Ramos (cell line): Measurements from ENCODE around the gene KREMEN2.

Experiments
- in situ Hi-C: fragments of 300-500 bp; cut with MboI; formaldehyde crosslinking; loops from one replicate; pipeline ENCODE4 v1.14.3; 2022; ENCODE audit warnings: low sequenced_read_pairs; ENCODE audit not compliant: unreplicated experiment

Gene KREMEN2

DNA sequence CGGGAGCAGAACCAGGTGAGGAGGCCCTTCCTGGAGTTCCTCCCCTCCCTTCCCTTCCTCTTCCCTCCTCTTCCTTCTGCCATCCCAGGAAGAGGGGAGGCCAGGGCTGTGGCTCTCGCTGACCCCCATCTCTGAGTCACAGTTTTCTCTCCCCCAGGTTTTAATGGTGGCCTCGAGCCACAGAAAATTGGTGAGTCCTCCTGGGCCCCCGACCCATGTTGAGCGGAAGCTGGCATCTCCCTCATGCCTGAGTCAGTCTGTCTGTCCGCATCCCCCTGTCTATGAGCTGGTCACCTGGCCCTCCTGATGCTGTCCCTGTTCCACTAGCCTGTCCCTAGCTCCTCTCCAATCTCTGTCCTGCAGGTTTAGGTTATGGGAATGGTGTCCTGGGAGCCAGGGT, 35.9 kb downstream of the KREMEN2 start:
- in situ Hi-C loops, result no loop called here

DNA sequence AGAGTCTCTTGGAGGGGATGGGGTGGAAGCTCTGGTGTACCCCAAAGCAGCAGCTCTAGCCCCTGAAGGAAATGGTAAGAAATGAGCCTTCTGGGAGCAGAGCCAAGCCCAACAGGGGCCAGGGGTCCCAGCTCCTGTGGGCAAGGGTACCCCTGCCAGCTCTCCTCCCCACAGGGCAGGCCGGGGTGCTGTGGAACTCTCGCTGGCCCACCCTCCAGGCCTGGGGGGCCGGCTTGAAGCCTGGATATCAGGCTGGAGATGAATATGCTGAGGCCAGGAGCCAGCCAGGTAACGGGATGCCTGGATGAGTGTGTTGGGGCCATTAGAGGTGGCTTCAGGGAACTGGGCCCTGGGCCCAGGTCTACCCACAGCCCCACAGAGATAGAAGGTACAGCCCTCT, 36.5 kb downstream of the KREMEN2 start:
- in situ Hi-C loops, result no loop called here

DNA sequence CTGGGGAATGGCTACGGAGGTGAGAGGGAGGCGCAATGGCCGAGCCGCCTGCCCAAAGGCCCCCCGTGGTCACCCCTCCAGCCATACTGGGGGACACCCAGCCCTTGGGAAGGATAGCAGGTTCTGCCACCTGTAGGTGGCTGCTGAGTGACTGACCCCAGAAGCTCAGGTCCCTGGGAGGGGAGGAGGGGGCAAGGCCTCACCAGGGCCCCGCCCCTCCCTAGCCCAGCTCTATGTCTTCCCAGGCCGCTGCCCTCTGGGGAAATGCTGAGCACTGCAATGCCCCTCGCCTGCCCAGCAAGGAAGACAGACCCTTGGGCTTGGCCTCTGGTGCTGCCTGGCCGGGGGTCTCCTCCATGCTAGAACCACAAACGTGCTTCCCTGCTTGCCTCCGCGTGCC, 37.2 kb downstream of the KREMEN2 start:
- in situ Hi-C loops, result no loop called here

DNA sequence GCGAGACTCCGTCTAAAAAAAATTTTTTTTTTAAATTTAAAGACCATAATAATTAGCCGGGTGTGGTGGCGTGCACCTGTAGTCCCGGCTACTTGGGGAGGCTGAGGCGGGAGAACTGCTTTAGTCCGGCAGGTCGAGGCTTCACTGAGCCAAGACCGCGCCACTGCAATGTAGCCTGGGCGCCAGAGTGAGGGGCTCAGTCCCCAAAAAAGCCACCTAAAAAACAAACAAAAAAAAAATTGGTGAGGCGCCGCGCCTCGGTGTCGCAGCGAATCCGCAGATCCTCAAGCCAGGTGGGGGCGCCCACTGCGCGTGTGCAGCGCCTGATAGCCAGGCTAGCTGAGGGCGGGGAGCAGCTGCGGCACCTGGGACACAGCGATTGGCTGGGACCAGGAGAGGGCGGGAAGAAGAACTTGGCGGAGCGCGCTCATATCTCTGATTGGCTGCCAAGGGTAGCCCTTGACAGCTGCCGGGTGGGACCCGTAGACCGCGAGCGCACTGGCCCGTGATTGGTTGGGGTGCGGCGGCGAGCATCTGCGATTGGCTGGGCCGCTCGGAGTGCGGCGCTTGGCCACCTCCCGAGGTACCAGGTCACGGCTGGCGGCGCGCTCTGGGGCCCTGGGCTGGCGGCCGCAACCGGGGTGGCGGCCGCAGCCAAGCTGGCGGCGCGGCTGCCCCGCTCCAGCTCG, 39.7 kb downstream of the KREMEN2 start:
- in situ Hi-C loops, result no loop called here

DNA sequence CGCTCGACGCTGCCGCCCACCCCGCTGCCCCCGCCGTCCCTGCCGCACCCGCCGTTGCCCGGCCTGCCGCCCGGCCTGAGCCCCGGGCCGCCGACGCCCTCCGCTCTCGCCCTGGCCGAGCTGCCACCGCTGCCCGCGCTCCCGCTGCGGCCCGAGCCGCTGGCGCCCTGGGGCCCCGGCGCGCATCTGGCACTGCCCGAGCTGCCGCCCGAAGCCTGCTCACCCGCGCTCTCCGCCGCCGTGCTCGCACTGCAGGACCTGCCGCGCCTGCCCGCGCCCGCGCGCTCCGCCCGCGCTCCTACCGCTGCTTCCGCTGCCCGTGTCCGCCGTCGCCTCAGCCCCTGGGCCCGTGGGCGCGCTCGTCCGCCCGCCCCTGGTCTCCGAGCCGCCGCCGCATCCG, 40.2 kb downstream of the KREMEN2 start:
- in situ Hi-C loops, result no loop called here

DNA sequence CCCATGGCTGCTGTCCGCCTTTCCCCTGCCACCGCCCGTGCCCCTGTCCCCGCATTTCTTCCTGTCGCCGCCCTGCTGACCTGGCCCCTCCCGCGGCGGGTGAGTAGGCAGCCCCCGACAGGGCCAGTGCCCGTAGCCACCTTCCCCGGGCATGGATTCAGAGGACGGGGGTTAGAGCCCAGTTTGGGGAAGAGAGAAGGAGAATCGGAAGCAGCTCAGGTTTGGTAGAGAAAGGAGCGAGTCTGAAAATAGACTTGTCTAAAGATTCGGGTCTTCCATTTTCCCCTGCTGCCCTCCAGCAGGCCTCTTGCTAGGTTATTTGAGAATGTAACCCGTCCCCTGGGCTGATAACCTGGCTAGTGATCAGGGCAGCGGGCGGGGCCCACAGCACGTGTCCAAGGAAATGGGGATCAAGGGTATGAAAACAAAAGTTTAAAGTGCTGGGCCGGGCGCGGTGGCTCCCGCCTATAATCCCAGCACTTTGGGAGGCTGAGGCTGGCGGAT, 40.8 kb downstream of the KREMEN2 start:
- in situ Hi-C loops, result no loop called here

DNA sequence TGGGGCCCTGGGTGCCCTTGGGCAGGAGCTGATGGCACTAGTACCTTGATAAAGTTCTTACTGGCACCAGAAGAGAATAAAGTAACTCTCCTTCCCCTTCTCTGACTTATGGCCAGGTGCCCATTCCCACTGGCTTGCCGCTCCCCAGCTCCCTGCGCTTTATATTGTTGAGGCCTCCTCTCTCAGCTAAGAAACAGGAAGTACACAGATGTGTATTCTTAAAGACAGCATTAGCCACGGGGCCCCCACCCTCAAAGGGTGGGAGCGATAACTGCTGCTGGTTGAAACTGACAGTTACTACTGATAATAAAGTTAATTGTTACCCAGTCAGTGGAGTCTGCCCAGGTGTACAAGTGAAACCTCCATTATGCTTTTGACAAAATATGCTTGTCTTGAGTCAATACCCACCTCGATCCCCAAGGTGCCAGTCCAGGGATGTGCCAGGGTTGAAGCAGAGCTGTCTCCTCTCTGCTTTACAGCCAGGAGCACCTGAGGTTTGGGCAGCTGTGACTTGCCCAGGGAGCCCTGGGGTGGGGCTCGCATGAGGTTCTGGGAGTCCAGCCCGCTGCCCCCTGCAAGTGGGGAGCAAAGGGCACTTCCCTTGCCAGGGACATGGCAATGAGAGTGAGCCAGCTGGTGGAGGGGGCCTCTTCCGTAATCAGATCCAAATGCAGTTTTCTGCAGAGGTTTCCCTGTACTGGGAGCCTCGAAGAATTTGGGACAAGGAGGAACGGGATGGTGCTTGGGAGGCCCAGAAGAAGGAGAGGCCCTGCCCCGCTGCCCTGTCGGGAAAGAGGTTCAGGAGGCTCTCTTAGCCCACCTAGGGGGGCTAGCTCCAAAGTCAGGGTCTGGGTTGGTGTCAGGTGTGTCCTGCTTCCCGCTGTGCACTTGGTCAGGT, 43.2 kb downstream of the KREMEN2 start:
- in situ Hi-C loops, result no loop called here

DNA sequence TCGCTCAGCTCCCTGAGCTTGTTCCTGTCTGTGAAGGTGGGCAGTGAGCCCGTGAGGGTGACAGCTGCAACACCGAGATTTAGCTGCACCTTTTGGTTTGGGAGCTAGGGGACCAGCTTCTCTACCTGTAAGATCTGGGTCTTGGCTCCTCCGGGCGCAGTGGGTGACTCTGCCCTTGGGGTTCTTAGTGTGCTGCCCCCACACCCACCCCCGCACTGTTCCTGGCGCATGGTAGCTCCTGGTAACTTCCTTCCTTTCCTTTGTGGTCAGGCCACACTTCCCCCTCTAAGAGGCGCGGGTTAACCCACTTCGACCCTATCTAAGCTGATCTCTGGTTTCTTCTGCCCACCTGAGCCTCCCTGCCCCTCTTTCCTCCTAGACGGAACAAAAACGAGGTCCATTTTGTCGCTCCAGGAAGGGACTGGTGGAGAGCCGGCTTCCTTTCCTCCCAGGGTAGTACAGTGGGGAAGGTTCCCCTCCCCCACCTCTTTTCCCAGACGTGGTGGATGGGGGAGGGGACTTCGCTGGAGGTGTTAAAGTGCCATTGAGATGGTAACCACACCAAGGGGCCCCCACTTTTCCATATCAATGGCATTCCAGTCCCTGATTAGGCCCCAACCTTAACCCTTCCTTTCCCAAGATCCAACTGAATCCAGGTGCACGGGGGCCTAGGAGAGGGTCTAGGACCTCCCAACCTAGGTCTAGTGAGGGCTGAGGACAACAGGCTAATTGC, 44.0 kb downstream of the KREMEN2 start:
- in situ Hi-C loops, result no loop called here

DNA sequence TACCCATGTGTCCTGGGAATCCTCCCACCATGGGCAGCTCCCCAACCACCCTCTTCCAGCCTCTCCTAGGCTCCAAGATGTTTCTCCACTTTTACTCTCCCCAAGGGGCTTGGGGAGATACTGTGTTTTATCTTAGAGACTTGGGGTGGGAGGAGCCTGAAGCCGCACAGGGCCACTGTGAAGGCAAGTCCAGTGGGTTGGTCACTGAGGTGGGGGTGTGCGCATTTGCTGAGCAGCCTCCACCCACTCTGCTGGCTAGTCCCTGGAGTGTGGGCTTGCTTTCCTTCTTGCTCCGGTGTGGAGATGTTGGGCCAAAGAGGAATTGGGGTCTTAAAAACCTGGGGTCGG, 44.6 kb downstream of the KREMEN2 start:
- in situ Hi-C loops, result no loop called here

DNA sequence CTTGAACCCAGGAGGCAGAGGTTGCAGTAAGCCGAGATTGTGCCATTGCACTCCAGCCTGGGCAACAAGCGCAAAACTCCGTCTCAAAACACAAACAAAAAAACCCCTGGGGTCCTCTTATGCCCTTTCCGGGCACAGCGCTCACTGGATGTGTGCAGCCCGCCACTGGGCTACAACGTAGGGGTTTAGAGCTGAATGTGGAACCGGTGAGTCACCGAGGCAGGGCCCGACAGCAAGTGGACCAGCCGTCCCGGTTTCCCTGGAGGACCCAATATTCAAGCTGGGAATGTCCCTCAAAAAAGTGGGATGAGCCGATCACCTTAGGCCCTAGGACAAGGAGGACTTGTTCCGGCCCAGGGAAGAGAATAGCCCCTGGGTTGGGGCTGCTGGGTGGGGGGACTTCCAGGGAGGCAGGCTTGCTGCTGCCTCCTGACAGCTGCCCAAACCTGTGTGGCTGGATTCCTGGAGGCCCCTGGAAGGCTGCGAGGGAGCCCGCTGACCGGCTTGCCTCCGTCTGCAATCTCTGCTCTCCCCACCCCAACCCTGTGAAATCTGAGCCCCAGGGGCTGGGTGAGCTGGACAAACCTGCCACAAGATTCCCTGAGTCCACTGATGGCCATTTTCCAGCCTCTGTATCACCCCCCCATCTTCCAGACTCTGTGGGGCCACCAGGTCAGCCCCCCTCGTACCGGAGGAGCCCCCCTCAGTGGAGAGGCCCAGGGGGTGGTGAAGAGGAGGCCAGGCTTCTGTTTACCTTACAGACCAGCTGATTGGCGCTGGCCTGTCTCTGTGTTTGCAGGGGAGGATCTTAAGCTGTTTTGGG, 45.7 kb downstream of the KREMEN2 start:
- in situ Hi-C loops, result no loop called here

DNA sequence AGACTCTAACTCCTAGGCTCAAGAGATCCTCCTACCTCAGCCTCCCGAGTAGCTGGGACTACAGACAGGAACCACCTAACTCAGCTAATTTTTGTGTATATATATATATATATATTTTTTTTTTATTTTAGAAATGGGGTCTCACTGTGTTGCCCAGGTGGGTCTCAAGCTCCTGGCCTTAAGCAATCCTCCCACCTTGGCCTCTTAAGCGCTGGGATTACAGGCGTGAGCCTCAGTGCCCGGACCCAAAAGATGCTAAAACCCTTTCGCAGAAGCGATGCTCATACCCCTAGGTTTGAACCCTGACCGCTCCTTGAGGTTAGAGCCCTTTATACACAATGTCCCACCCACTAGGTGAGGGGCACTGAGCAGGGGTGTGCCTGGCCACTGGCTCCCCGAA, 46.4 kb downstream of the KREMEN2 start:
- in situ Hi-C loops, result no loop called here

DNA sequence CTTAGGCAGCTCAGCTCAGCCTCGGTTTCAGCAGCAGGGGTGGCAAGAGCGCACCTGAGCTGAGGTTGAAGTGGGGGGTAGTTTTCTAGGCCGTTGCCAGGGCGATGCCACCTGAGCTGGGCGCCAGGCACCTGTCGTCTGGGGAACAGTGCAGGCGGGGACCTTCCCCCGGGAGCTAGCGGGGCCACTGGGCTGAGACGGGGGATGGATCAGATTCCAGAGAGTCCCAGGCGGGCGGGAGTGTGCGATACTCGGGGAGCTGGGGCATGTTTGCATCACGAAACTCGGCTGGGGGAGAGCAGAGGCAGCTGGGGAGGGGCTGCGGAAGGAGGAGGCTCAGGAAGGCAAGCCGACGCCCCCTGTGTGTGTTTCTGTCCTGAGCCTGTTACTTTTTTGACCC, 48.2 kb downstream of the KREMEN2 start:
- in situ Hi-C loops, result no loop called here

DNA sequence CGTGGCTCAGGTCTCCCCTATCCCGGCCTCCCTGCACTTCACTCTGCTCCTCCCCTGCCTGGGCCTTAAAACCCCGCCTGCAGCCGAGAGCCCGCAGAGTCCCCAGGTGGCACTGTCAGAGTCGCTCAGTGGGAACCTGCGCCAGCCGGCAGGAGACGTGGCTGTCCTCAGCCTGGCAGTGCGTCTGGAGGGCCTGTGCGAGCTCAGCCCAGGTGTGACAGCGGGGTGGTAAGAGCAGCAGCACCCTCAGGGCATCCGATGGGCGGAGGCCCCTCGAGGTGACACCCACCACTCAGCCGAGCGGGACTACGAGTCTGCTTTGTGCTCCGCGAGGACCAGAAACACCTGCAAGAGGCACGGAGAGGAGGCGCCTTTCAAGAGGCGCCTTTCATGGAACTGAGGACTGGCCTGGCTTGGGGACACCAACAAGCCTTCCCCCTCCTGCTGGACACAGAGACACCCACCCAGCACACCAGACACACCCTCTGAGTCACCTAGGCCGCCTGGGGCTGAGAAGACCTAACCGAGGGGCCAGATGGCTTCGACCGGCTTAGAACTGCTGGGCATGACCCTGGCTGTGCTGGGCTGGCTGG, 48.8 kb downstream of the KREMEN2 start, which contains the start of gene CLDN9:
Gene CLDN9 (plus strand): TSS at position 96 of the 593 bp plus-strand sequence. CDS start 440 bp downstream, at position 536.
- in situ Hi-C loops, result no loop called here

DNA sequence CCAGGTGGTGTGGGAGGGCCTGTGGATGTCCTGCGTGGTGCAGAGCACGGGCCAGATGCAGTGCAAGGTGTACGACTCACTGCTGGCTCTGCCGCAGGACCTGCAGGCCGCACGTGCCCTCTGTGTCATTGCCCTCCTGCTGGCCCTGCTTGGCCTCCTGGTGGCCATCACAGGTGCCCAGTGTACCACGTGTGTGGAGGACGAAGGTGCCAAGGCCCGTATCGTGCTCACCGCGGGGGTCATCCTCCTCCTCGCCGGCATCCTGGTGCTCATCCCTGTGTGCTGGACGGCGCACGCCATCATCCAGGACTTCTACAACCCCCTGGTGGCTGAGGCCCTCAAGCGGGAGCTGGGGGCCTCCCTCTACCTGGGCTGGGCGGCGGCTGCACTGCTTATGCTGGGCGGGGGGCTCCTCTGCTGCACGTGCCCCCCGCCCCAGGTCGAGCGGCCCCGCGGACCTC, 49.4 kb downstream of the KREMEN2 start:
- in situ Hi-C loops, result no loop called here

DNA sequence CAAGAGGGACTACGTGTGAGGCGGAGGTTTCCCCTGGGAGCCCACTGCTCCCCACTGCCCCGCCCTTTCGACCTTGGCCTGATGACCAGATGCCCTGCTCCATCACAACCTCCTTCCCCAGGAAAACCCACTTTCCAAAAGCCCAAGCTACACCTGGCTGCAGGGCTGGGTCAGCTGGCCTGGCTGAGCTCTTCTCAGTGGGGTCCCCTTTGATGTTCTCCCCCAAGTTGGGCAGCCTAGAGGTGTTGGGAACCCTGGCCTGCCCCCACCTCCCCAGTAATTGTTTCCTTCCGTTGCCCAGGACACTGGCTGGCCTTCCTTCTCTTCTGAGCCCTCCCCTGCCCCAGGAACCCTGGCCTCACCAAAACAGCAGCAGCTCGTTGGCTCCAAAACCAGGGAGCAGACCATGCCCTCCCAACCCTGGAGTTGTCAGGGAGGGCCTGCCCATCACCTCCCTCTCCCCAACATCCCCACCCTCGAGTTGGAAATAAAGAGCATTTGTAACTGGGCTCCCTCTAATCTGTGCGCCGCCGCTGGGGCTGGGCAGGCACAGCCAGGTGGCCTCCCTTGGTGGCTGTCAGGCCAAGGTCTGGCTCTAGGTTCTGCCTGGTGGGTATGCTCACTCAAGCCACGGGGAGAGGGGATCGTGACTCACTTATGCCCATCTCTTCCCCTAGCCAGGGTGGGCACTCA, 50.1 kb downstream of the KREMEN2 start:
- in situ Hi-C loops, result no loop called here

DNA sequence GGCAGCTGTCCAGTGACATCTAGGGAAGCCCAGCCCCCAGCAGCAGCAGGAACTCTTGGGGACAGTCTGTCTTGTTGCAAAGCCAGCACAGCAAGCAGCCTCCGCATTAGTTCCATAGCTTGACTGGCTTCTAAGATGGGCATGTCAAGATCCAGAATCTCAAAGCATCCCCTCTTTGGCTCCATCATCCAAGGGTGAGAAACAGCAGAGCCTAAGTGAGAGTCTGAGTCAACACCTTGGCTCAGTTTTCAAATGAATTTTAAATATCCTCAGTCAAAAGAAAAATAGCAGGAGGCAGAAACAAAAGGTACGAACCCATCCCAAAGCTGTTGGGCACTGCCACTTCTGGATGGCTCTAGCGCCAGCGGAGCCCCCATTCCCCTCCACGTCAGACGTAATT, 50.9 kb downstream of the KREMEN2 start:
- in situ Hi-C loops, result no loop called here

DNA sequence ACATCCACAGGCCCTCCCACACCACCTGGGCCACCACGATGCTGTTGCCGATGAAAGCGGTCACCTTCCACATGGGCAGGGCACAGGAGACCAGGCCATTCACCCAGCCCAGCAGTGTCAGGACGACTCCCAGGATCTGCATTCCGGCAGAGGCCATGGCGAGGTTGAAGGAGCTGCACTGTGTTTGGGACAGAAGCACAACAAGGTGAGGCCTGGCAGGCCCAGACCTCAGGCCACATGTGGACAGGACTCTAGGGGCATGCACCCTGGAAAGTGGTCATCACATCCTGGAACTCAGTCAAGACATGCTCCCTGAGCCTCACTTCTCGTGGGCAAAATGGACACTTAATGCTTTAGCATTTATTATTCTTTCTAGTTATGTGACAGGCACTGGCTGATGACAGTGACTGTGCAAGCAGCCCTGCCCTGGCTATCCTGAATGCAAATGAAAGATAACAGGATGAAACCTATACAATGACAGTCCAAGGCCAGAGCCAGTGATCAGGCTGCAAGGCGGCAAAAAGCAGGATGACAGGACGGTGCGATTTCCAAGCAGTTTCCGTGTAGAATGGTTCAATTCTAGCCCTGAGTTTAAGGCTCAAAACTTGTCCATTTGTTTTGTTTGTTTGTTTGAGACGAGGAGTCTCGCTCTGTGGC, 51.9 kb downstream of the KREMEN2 start:
- in situ Hi-C loops, result no loop called here

DNA sequence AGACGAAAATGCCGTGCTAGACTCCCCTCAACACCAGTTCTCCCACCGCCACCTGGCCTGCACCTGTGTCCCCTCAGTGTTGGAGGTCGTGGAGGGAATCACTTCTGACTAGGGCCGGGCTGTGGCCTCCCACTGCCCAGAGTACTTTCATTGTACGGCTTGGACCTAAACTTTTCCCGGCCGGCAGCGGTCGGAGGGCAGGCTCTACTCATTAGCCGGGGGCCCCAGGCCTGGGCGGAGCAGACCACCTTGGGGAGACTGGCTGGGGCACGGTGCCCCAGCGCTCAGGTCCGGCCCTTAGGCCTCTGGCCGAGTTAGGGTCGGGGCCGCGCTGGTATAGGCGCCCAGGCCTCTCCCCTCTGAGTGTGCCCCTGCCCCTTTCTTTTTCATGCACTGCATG, 53.3 kb downstream of the KREMEN2 start:
- in situ Hi-C loops, result no loop called here
